ENCODE data around the gene ADGRD1.

Gene ADGRD1

DNA sequence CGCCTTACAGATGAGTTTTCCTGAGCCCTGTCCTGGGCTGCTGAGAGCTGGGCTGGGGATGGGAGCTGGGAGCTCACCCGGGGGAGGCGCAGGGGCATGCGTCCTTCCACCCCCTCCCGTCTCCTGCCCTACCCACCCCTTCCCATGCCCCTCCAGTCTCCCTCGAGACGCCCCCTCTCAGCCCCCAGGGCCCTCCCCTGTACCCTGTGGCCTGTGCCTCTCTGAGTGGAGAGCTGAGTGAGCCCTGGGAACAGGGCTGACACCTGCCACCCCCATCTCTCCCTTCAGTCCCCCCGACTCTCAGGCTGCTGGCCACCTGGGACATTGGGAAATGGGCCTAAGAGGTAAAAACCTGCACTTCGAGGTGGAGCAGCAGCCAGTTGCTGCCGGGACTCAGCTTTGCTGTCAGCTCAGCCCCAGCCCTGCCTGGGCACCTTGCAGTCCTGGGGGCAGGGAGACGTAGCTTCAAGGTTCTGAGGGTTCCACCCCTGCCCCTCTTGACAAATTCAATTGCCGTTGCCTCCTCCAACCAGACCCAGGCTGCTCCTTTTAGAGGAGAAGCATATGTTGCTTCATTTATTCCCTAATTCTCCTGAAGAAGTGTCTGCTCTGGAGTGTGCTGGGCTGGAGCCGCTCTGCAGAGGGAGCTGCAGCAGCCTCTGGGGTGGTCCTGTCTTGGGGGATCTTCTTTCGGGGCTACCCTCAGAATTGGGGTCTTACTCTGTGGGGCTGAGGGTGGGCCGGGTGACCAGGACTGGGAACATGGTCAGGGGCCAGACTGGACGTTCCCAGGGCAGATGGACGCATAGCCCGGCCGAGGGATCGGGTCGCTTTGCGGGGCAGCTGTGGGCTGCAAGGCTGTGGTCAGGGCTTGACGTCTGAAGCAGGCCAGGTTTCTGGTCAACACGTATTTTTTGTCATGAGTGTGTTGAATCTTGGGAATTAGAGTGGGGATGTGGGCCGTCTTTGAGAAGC is 141.4 kb downstream of the ADGRD1 start:
- TF ChIP-seq CTCF (IDR thresholded peaks at IDR 0.05; ENCODE audit: extremely low read depth, insufficient read depth, missing control alignments) = no peak
- no peak for DNase-seq (ENCODE audit: low spot score)
- in situ Hi-C loops (cut with MboI; ENCODE audit: low pct_unique_long_range_greater_than_20kb, low sequenced_read_pairs, unreplicated experiment) = no loop called here

DNA sequence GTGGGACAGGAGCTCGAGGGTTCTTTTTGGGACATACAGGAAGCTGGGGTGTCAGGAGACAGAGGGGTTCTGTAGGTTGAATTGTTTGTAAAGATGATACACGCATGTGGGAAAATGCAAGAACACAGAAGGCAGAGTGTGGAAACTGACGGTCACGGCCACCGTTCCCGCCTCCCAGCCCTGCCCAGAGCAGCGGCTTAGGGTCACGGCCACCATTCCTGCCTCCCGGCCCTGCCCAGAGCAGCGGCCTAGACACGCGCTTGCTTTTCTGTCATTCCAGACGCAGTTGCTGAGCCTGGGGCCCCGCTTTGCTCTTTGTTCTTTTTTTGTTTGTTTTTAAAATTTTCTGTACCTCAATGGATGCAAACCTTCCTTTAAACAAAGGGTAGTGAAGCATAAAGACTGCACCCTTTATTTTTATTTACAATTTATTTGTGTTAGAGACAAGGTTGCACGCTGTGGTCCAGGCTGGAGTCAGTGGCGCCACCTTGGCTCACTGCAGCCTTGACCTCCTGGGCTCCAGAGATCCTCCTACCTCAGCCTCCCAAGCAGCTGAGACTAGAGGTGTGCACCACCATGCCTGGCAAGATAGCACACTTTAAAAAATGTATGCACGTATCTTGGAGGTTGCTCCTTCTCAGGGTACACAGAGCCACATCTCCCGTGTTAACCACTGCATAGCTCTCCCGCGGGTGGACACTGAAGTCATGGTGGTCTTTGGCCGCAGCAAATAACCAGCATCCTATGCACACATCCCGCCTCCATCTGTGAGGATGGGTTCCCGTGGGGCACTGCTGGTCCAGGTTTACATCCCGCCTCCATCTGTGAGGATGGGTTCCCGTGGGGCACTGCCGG is 142.3 kb downstream of the ADGRD1 start:
- no peak for DNase-seq (ENCODE audit: low spot score)
- peak; percentile 10 for TF ChIP-seq CTCF (IDR thresholded peaks at IDR 0.05; ENCODE audit: extremely low read depth, insufficient read depth, missing control alignments)
- in situ Hi-C loops (cut with MboI; ENCODE audit: low pct_unique_long_range_greater_than_20kb, low sequenced_read_pairs, unreplicated experiment) = no loop called here

DNA sequence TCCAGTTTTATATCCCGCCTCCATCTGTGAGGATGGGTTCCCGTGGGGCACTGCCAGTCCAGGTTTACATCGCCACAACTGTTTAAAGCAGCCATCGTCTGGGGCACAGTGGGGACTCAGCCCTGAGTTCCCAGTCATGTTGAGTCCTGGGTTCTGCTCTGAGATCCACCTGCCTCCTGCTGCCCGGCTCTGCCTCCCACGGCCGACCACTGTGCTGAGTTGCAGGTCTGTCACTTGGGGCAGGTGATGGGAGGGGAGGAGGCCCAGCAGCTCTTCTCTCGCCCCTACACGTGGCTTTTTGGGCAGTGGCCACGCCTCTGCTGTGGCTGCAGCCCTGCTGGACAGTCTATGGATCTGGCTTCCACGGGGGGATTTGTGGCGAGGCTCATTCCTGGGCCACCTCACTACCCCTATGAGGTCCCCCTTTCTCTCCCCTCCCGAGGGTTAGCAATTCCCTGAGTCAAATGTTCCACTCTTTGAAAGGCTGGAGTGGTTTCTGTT is 143.0 kb downstream of the ADGRD1 start:
- in situ Hi-C loops (cut with MboI; ENCODE audit: low pct_unique_long_range_greater_than_20kb, low sequenced_read_pairs, unreplicated experiment) = no loop called here
- TF ChIP-seq CTCF (IDR thresholded peaks at IDR 0.05; ENCODE audit: extremely low read depth, insufficient read depth, missing control alignments) = no peak
- no peak for DNase-seq (ENCODE audit: low spot score)

GRCh38 chr12:131097202-131098177 is 143.8 kb downstream of the ADGRD1 start:
- no peak for DNase-seq (ENCODE audit: low spot score)
- no peak for TF ChIP-seq CTCF (IDR thresholded peaks at IDR 0.05; ENCODE audit: extremely low read depth, insufficient read depth, missing control alignments)
- in situ Hi-C loops (cut with MboI; ENCODE audit: low pct_unique_long_range_greater_than_20kb, low sequenced_read_pairs, unreplicated experiment) = no loop called here

DNA sequence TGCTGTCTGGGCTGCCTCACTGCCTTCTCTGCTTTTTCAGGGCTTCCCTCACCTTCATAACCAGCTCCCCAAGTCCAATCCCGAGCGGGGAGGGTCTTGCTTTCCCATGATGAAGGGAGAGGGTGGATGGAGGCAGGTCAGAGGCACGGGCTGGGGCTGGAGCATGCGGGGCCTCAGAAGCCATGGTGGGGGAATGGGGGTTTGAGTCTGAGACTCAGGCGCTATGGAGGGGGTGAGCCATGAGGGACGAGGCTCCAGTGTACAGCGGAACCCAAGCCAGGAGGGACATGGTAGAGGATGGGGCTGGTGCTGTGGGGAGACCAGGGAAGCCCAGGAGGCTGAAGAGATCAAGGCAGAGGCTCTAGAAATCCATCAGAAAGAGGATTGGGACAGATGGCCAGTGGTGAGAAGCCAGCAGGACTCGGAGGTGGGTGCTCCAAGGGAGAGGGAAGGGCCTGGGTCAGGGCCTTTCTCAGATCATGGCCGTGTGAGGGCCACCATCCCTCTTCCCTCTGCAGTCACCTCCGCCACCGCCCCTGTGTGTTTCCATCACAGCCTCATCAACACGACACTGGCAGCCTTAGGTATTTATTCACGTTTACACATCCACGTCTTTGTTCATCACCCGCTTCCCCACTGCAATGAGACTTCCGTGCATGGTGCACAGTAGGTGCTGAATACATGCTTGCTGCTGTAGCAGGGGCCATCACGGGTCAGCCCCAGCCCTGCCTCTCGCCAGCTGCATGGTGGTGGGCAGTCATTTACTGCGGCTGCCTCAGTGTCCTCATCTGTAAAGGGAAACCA is 144.7 kb downstream of the ADGRD1 start:
- no peak for DNase-seq (ENCODE audit: low spot score)
- TF ChIP-seq CTCF (IDR thresholded peaks at IDR 0.05; ENCODE audit: extremely low read depth, insufficient read depth, missing control alignments) = no peak
- in situ Hi-C loops (cut with MboI; ENCODE audit: low pct_unique_long_range_greater_than_20kb, low sequenced_read_pairs, unreplicated experiment) = no loop called here

Measured in GM13977 (cell line).